Endothelial cell of umbilical vein (primary cell): Measurements from ENCODE around the gene SPATS2L. TPM values are rescaled to one million over a fixed set of nuclear protein-coding genes. Genes with fewer than 3 reads are reported as not detected.

ENCODE experiments used
- BruUV-seq: library from RNA; stranded (reverse); fragments of 400-500 nt; replicated peaks from 2 replicates; lab custom pipeline; 2021; lab: Mats Ljungman, UMichigan
- CTCF ChIA-PET: fragments of 300-600, 350-600 bp; sonication (Branson Sonifier 250); formaldehyde crosslinking; loops from one replicate; lab custom pipeline; 2021; ENCODE audit warnings: antibody characterized with exemption, inconsistent platforms; lab: Charles Lee
- POLR2A ChIA-PET: fragments of 300-600, 350-600 bp; sonication (Branson Sonifier 250); formaldehyde crosslinking; loops from one replicate; lab custom pipeline; 2021; ENCODE audit warnings: antibody characterized with exemption, inconsistent platforms; lab: Charles Lee
- DNase-seq: peaks from one replicate; pipeline ENCODE4 v3.0.0-alpha.2; 2011; ENCODE audit warnings: low read depth, low spot score
- FAIRE-seq: peaks from 2 replicates; lab custom pipeline; 2011; peaks lifted over from hg19 to GRCh38; lab: Jason Lieb, UNC
- H2AFZ ChIP-seq: 2 replicates; pipeline ENCODE4 v1.6.0; 2012; ENCODE audit warnings: low read depth, low read length, control low read depth, inconsistent platforms
- H3K27ac ChIP-seq: 2 replicates; pipeline ENCODE4 v1.5.1; 2011; ENCODE audit warnings: low read depth, mild to moderate bottlenecking, control low read depth, low read length, moderate library complexity; ENCODE audit not compliant: insufficient read depth
- H3K27me3 ChIP-seq, 2 experiments: 2 replicates each; pipeline versions ENCODE4 v1.6.0 to v1.6.1; 2011; ENCODE audit warnings: low read length in 2 of 2, mixed read lengths in 1 of 2; ENCODE audit not compliant: control insufficient read depth in 2 of 2, insufficient read depth in 2 of 2
- H3K36me3 ChIP-seq, 2 experiments: 2 replicates in 1 of 2; 3 replicates in 1 of 2; pipeline ENCODE4 v1.5.1; 2011; ENCODE audit warnings: low read length in 2 of 2, mild to moderate bottlenecking in 1 of 2, moderate library complexity in 1 of 2; ENCODE audit not compliant: control insufficient read depth in 2 of 2, insufficient read depth in 2 of 2; ENCODE audit errors: extremely low read depth in 1 of 2
- H3K4me1 ChIP-seq: 3 replicates; pipeline ENCODE4 v1.5.1; 2011; ENCODE audit warnings: mild to moderate bottlenecking, low read length; ENCODE audit not compliant: control insufficient read depth, insufficient read depth; ENCODE audit errors: extremely low read depth
- H3K4me2 ChIP-seq: 2 replicates; pipeline ENCODE4 v1.6.1; 2011; ENCODE audit warnings: low read length, control low read depth, mixed read lengths; ENCODE audit not compliant: insufficient read depth
- H3K4me3 ChIP-seq, 3 experiments: fragments of 200-600 bp in 1 of 3; sonication (generic), shearing (Covaris generic) in 1 of 3; replicated peaks in 1 of 3; 2 replicates each; pipeline ENCODE4 v1.5.1; 2011 to 2016; ENCODE audit warnings: control low read depth in 3 of 3, low read length in 3 of 3, mild to moderate bottlenecking in 2 of 3, inconsistent platforms in 1 of 3, low read depth in 1 of 3, moderate library complexity in 1 of 3; ENCODE audit not compliant: insufficient read depth in 1 of 3
- H3K79me2 ChIP-seq: 2 replicates; pipeline ENCODE4 v1.6.0; 2012; ENCODE audit warnings: low read length, inconsistent platforms; ENCODE audit not compliant: control insufficient read depth, insufficient read depth
- H3K9ac ChIP-seq: replicated peaks from 2 replicates; pipeline ENCODE3; 2011; ENCODE audit warnings: low read length, control low read depth; ENCODE audit not compliant: insufficient read depth; ENCODE audit errors: extremely low read depth
- H3K9me1 ChIP-seq: replicated peaks from 3 replicates; pipeline ENCODE4 v1.6.0; 2011; ENCODE audit warnings: mild to moderate bottlenecking, low read length; ENCODE audit not compliant: control insufficient read depth, insufficient read depth; ENCODE audit errors: extremely low read depth
- H3K9me3 ChIP-seq: replicated peaks from 2 replicates; pipeline ENCODE4 v1.5.1; 2012; ENCODE audit warnings: low read length, inconsistent platforms; ENCODE audit not compliant: control insufficient read depth, insufficient read depth
- H4K20me1 ChIP-seq: replicated peaks from 2 replicates; pipeline ENCODE3; 2011; ENCODE audit warnings: mild to moderate bottlenecking, low read length; ENCODE audit not compliant: control insufficient read depth, insufficient read depth; ENCODE audit errors: extremely low read depth
- EZH2 ChIP-seq: IDR thresholded peaks from 2 replicates; pipeline ENCODE4 v1.6.1; 2012; ENCODE audit warnings: borderline replicate concordance, low read depth, mild to moderate bottlenecking, moderate library complexity, low read length, inconsistent platforms; ENCODE audit not compliant: severe bottlenecking
- FOS ChIP-seq: IDR thresholded peaks from 2 replicates; pipeline ENCODE4 v1.6.1; 2011; ENCODE audit warnings: mild to moderate bottlenecking, low read length, moderate library complexity, borderline replicate concordance; ENCODE audit not compliant: insufficient read depth
- GATA2 ChIP-seq: IDR thresholded peaks from 2 replicates; pipeline ENCODE4 v1.7.0; 2011; ENCODE audit warnings: low read depth, mild to moderate bottlenecking, moderate library complexity, mixed read lengths, low read length; ENCODE audit not compliant: insufficient read length, insufficient read depth
- JUN ChIP-seq: IDR thresholded peaks from 2 replicates; pipeline ENCODE4 v1.6.1; 2011; ENCODE audit warnings: borderline replicate concordance, low read depth; ENCODE audit not compliant: insufficient read length, insufficient read depth
- MYC ChIP-seq: IDR thresholded peaks from one replicate; pipeline ENCODE4 v1.6.1; 2011; ENCODE audit warnings: mild to moderate bottlenecking, low read depth, low read length
- POLR2A ChIP-seq: IDR thresholded peaks from 2 replicates; pipeline ENCODE4 v1.6.1; 2012; ENCODE audit warnings: low read depth, mild to moderate bottlenecking, control low read depth, low read length
- POLR2AphosphoS5 ChIP-seq: IDR thresholded peaks from 2 replicates; pipeline ENCODE4 v1.6.1; 2012; ENCODE audit warnings: low read depth, mild to moderate bottlenecking, control low read depth, low read length, moderate library complexity; ENCODE audit not compliant: insufficient read depth
- dilution Hi-C: fragments of 300-500 bp; cut with MboI; formaldehyde crosslinking; loops from one replicate; pipeline ENCODE4 v1.15.0; 2019; ENCODE audit warnings: low sequenced_read_pairs; ENCODE audit not compliant: extremely low pct_ligation_motif_present
- intact Hi-C: fragments of 100-400 bp; cut with micrococcal nuclease; formaldehyde crosslinking; loops from one replicate; pipeline ENCODE4 v1.10.0; 2022
- polyA plus RNA-seq, 4 experiments: library from polyadenylated mRNA; depleted of rRNA in 3 of 4; stranded (reverse) in 3 of 4; unstranded in 1 of 4; fragments of >200 nt; gene quantifications; 2 replicates each; pipeline versions ENCODE4 v1.2.1 to v1.2.3, GENCODE V29; 2011 to 2012; ENCODE audit warnings: missing spikeins in 1 of 4
- total RNA-seq: library from RNA; stranded (reverse); gene quantifications from 2 replicates; pipeline ENCODE4 v1.2.3, GENCODE V29; 2021
- TF ChIP-seq, protein P1 (sequence below), 2 donors: IDR thresholded peaks; 1 replicate in 1 of 2; 2 replicates in 1 of 2; pipeline ENCODE4 v1.5.1; 2011; ENCODE audit warnings: low read length in 2 of 2, mild to moderate bottlenecking in 2 of 2, moderate library complexity in 2 of 2, control low read depth in 1 of 2, inconsistent platforms in 1 of 2, low read depth in 1 of 2; ENCODE audit not compliant: insufficient read depth in 1 of 2; ENCODE audit errors: extremely low read depth in 1 of 2
- TF ChIP-seq, protein P2 (sequence below): IDR thresholded peaks from 2 replicates; pipeline ENCODE4 v1.6.1; 2011; ENCODE audit not compliant: insufficient read depth, insufficient read length

Gene SPATS2L
- total and polyA plus RNA-seq, 2 donors (not counting 3 experiments of a cell fraction or from before 2014, with no cell fraction given): 29.1 to 72.9 TPM

DNA sequence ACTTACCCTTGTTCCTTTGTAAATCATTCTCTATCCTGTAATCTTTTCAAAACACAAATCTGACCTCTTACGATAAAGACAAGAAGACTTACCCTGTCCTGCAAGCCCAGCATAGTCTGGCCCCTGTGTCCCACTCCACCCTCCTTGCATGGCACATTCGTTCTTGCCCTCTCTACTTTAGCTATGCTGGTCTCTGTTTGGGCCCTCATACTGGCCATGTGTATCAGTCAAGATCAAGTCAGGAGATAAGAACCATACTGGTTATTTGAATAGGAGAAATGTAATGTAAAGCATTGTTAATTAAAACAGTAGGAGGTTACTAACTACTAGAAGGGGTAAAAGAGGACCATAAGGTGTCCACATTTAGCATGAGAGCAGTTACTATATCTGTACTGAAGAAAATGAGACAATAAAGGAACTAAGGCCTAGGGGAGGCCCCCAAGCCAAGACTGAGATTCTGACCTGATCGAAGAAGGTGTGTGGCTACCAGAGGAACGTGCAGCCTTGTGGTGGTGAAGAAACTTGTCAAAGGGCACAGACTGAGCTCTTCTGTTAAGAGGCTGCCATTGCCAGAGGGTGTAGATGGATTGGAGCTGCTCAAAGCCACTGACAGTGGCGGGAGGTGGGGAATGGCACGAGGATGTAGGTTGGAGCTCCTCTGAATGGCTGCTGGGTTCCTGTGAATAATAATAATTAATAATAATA is 122.6 kb downstream of the SPATS2L start:
- CTCF ChIA-PET: no interaction called here
- H3K9me3 ChIP-seq: no peaks in the 10 kb centered on the region
- intact Hi-C loops: loop anchor here (2.0 kb wide), 1 partner anchor 20 kb away; no protein-coding TSS in a partner anchor

More for the DNA sequence above, 122.6 kb downstream of the SPATS2L start:
- H3K36me3 ChIP-seq: no peaks in the 10 kb centered on the region
- dilution Hi-C loops: no loop called here
- H4K20me1 ChIP-seq: no peaks in the 10 kb centered on the region
- no peak overlapping the region for H3K4me2 ChIP-seq
- no peak for FAIRE-seq
- H3K4me1 ChIP-seq: peaks cover 7% of the 10 kb centered on the region
- H2AFZ ChIP-seq: no peak overlapping the region
- BruUV-seq: no TSS peak
- TF ChIP-seq, protein P1, sequence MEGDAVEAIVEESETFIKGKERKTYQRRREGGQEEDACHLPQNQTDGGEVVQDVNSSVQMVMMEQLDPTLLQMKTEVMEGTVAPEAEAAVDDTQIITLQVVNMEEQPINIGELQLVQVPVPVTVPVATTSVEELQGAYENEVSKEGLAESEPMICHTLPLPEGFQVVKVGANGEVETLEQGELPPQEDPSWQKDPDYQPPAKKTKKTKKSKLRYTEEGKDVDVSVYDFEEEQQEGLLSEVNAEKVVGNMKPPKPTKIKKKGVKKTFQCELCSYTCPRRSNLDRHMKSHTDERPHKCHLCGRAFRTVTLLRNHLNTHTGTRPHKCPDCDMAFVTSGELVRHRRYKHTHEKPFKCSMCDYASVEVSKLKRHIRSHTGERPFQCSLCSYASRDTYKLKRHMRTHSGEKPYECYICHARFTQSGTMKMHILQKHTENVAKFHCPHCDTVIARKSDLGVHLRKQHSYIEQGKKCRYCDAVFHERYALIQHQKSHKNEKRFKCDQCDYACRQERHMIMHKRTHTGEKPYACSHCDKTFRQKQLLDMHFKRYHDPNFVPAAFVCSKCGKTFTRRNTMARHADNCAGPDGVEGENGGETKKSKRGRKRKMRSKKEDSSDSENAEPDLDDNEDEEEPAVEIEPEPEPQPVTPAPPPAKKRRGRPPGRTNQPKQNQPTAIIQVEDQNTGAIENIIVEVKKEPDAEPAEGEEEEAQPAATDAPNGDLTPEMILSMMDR (IDR thresholded peaks at IDR 0.05; ENCODE audit: extremely low read depth in 1 of 2, insufficient read depth in 1 of 2, low read depth in 1 of 2, low read length in 2 of 2): no peak
- TF ChIP-seq GATA2 (no peak), MYC (no peak), POLR2A (no peak), FOS (no peak), JUN (no peak), EZH2 (no peak), POLR2AphosphoS5 (no peak)
- TF ChIP-seq, protein P2, sequence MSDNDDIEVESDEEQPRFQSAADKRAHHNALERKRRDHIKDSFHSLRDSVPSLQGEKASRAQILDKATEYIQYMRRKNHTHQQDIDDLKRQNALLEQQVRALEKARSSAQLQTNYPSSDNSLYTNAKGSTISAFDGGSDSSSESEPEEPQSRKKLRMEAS: no peak
- H3K9ac ChIP-seq: no peak overlapping the region
- no peaks in the 10 kb centered on the region for H3K27me3 ChIP-seq
- H3K79me2 ChIP-seq: no peaks in the 10 kb centered on the region
- no peak overlapping the region for H3K4me3 ChIP-seq
- no peak for DNase-seq
- no peaks in the 10 kb centered on the region for H3K9me1 ChIP-seq
- H3K27ac ChIP-seq: no peak overlapping the region
- POLR2A ChIA-PET: no interaction called here
